Activated CD8-positive, alpha-beta memory T cell treated with anti-CD3 and anti-CD28 coated beads for 1 hour (primary cell): ENCODE measurements around the gene KIAA1958.
"Not testable (repeated sequence)": the region's sequence is repeated elsewhere in the genome, so short reads cannot be mapped to it uniquely, and the experiment has no call there.

Source experiments
- DNase-seq, 2 donors: peaks; one replicate each; pipeline ENCODE4 v3.0.0-alpha.2; 2020; ENCODE audit warnings: low read depth in 1 of 2; ENCODE audit errors: extremely low read depth in 1 of 2

KIAA1958 gene

DNA sequence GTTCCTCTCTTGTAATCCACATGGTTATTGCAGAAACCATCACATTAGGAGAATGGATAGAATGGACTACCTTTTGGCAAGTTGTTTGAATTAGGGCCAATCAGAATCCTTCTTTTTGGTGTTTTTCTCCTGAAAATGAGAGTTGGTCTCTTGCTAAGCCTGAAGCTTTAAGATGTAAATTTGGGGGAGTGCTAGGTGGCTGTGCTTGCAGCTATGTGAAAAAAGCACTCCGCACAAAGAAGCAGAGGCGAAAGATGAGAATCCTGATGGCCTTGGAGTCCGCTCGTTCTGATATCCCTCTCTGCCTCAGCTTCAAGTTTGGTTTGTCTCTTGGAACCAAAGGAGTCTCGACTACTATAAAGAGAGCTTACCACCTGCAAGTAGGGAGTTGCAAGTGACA, 167.7 kb downstream of the KIAA1958 start:
- DNase-seq: no peak

DNA sequence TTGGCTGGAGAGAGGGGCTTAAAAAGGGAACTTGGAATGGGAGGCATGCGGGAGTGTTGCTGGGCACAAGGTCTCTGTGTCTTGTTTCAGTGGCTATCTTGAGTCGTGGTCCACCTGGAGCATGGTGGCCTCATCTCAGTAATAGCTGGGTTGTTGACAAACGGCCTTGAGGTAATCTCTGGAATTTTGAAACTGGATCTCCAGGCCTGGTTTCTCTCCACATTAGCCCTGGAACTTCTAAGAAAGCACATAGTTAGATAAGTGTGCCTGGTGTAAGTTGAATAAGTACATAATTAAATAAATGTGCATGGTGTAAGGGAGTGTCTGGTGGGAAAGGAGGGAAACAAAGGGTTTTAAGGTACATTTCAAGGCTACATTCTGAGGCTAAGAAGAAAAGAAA, 169.0 kb downstream of the KIAA1958 start:
- DNase-seq: no peak

DNA sequence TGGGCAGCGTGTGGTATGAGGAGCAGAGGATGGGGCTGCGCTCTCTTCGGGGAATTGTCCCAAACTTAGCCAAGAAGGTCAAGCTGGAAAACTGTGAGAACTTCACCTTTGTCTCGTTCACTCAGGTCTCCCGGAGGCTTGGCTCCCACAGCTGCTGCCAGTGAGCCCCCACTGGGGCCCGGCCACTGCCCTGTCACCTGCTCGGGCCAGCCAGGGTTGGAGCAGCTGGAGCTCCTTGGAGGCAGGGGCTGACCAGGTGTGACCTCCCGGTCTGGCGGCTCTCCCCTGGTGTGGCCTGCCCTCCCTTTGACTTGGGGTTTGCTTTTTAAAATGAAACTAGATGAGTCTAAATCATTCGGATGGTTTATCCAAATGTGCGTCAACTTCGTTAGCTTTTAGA, 173.3 kb downstream of the KIAA1958 start:
- no peak for DNase-seq

DNA sequence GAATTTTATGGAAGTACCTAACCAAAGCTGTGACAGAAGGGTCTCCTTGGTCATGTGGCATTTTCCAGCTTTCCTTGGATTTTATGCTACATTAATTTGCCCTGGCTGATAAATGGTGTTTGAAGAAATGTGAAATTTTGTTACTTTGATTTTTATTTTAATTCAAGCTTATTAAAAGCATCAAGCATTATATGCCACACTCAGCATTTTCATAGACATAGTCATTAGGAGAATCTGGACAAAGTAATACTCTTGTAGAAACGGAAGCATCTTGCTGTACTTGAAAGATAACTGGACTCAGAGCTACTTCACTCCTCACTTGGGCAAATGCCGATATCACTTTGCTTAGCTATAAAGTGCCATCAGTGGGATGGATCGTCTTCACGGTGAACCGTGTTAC, 177.1 kb downstream of the KIAA1958 start:
- no peak for DNase-seq

DNA sequence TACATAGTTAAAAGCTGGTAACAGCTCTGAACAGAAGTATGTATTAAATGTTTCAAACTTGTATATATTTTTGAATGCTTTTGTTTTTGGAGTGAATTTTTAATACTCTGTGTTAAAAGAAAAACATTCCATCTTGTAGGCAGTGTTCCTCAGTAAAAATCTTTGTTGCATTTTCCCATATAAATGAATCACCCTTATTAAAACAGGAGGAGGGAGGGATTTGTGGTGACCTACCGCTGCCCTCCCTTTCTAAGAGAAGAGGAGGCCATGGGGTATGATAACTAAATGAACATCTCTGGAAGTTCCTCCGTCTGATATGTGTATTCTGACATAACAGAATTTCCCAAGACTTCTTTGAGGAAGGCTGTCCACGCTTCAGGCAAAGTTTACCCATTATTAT, 177.9 kb downstream of the KIAA1958 start:
- no peak for DNase-seq

DNA sequence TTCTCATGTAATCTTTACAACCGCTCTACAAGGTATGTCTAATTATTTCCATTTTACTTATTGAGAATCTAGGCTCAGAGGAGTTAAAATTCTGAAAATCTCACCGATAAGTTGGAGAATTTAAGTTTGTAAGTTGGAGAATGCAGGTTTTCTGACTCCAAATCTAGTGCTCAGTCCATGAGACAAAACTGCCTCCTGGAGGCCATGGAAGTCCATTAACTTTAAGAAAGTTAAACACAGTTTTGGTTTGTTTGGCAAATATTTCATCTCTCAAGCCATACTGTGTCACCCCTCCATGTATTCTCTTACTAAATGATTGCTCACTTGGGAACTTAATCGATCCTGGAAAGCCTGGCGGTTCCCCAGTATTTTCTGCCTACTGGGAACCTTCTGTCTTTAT, 178.7 kb downstream of the KIAA1958 start:
- DNase-seq: no peak

DNA sequence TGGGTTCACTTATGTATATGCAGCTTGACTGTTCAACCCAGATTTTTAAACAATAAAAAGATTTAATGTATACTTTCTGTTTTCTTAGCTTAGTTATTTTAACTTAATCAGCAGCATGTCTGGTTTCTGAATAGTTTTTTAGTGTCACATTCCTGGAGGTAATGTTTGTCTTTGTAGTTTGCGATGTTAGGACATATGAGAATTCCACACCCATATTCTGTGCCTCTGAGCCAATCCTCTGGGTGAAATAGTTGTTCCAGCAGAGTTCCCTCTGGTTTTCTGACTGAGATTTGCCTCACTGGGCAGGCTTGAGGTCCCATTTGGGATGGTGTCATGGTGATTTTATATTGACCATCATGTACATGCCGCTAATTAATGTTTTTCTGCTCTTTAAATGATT, 182.7 kb downstream of the KIAA1958 start:
- DNase-seq: no peak

DNA sequence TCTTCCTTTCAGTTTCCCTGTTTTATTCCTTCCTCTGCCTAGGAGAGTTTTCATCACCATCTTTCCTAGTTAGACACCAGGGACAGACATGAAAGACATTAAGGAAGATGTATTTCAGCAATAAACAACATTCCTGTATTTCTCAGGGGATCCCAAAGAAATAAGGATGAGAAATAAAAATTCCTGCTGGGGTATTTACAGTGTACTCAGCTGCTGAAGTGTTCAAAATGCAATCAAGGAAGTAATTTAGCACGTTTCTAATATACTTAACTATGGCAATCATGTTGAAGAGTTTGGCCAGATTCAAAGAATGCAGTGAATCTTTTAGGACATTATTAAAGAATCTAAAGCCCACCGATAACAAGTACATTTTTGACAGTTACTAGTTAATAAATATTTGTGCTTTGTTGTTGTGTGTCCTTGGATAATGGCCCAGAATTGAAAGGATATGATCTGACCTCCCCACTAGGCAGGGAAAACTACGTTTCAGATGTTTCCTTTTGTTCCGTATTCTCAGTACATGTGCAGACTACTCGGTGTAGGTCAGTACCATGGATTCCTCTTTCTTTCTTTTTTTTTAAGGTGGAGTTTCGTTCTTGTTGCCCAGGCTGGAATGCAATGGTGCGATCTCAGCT, 184.5 kb downstream of the KIAA1958 start:
- DNase-seq: no peak

DNA sequence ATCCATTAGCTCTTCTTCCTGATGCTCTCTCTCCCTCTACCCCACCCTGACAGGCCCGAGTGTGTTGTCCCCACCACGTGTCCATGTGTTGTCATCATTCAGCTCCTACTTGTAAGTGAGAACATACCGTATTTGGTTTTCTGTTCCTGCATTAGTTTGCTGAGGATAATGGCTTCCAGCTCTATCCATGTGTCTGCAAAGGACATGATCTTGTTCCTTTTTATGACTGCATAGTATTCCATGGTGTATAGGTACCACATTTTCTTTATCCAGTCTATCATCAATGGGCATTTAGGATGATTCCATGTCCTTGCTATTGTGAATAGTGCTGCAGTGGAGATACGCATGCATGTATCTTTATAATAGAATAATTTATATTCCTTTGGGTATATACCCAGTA, 186.6 kb downstream of the KIAA1958 start:
- DNase-seq: not testable (repeated sequence)

DNA sequence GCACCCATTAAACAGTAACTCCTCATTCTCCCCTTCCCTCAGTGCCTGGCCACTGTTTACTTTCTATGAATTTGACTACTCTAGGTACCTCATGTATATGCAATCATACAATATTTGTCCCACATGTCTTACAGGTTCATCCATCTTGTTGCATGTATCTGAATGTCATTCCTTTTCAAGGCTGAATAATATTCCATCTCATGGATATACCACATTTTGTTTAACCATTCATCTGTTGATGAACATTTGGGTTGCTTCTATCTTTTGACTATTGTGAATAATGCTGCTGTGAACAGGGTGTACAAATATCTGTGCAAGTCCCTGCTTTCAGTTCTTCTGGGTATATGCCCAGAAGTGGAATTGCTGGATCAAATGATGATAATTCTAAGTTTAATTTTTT, 190.4 kb downstream of the KIAA1958 start:
- no peak for DNase-seq

DNA sequence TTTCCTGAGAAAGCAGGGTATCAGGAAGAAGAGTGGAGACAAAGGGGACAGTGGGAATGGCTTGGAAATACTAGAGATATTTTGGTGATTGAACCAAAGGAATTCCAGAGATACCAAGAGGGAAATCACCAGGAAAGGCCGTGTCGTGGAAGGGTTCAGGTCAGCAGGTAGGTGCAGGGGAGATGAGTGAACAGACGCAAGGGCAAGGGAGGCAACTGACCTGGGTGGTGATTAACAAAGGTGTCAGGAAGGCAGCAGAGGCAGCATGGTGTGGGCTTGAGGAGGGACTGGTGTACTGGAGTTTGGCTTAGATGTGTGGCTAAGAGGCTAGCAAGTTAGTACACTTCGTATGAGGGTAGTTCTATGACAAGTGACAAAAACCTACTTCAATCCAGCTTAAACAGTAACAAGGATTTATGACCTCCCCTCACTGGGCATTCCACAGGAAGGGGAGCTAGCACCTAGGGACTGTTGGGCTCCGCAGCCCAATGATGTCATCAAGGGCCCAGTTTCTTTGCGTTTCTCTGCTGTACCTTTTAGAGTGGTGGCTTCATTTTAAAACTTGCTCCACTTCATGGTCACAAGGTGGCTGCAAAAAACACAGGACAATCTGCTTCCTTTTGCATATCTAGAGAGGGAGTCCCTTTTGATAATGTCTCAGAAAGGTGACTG, 194.2 kb downstream of the KIAA1958 start:
- no peak for DNase-seq

DNA sequence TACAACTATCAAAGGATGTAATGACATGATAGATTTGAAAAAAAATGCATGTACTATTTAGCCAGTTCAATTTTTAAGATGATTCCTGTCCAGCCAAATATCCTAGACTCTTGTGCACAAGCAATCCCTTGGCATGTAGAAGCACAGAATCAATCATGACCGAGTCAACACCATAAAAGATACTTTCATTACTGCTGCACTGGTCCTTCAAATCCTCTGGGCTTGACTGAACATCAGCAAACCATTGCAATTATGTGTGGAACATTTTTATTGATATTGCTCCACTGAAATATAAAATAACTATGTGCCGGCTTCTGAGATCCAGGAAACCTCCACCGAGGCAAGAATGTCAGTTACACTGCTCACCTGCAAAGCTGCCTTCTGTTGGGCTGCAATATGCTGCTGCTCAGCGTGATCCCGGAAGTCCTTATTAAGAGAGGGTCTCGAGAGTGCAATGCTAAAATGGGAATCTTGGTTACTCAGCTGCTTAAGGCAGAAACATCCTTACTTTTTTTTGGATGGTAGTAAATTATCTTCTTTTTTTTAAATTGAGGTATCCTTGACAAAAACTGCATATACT, 202.6 kb downstream of the KIAA1958 start:
- DNase-seq: no peak

DNA sequence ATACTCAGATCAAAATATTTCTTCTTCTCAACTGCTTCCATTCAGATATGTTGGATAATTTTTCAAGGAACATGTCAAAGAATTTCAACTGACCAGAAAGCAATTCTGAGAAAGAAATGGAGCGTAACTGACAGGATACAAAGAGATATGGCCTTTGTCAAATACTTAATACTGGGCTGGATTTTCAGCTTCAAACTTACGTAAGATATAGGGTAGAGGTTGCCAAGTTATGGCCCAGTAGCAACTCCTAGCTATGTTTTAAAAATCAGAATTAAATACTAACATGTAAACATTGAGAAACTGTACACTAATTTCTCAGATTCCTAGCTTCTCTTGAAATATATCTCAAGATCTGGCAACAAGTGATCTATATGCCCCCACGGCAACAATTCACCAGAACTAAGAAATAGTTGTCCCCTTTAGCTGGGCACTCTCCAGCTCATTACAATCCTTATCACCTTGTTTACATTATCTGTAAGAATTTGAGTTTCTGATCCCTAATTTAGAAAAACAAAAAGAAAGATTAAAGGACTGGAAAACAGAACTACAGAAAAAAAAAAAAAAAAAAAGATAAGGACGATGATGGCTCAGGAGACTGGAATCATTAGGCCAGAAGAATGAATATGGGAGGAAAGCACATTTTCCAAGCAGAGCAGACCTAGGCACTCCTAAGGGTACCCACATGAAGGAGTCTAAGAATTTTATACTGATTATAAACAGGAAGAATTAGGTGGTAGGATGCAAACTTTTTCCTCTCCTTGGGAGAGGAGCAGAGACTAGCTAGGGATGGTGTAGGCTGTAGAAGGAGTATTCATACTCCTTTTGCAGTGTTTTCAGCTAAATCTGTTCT, 208.3 kb downstream of the KIAA1958 start:
- DNase-seq: no peak

DNA sequence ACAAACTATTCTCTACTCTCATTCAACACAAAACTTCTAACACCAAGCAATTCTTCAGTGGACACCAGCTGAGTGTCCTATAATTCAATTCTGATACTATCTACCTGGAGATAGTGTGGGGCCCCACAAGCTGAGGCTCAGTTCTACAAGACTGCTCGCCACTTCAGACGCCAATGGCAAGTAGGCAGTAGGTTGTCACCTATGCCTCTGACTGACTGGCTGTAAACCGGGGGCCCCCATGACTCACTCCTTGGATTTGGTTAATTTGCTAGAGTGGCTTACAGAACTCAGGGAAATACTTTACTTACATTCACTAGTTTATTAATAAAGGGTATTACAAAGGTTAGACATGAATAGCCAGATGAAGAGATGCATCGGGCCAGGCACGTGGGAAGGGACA, 209.8 kb downstream of the KIAA1958 start:
- no peak for DNase-seq

DNA sequence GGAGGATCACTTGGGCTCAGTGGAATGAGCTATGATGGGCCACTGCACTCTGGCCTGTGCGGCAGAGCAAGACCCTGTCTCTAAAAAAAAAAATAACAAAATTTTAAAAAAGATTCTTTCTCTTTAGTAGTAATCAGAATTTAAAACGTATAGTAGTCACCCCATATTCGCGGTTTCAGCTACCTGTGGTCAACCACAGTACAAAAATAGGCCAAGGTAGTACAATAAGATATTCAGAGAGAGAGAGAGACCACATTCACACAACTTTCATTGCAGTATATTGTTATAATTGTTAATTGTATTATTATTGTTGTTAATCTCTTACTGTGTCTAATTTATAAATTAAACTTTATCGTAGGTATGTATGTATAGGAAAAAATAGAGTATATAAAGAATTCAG, 212.6 kb downstream of the KIAA1958 start:
- no peak for DNase-seq

DNA sequence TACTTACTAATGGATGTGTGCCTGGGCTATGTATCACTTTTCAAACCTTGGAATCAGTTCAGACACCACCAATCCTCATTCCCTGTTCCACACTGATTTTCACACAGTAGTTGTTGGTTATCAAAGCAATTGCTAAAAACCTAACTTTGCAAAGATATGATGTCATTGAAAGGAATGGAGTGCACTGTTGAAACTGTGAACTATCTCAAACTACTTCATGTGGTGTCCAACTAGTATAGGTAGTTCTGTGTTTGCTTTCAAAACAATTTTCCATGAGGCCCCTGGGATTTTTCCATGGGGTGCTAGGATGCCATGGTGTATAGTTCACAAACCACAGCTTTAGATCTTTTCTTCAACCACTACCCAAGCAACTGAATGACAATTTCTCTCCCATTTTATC, 213.5 kb downstream of the KIAA1958 start:
- no peak for DNase-seq

DNA sequence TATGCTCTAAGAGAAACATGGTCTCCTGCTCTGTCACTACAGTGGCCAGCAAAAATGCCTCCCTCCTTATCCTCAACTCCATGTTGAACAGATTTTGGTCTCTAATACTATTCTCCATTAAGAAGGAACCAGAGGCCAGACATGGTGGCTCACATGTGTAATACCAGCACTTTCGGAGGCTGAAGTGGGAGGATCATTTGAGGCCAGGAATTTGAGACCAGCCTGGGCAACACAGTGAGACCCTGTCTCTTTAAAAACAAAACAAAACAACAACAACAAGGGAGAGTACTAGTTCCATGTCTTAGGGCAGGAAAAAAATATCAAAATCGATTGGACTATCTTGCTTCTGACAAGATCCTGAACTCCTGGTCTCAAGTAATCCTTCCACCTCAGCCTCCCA, 216.7 kb downstream of the KIAA1958 start:
- no peak for DNase-seq

DNA sequence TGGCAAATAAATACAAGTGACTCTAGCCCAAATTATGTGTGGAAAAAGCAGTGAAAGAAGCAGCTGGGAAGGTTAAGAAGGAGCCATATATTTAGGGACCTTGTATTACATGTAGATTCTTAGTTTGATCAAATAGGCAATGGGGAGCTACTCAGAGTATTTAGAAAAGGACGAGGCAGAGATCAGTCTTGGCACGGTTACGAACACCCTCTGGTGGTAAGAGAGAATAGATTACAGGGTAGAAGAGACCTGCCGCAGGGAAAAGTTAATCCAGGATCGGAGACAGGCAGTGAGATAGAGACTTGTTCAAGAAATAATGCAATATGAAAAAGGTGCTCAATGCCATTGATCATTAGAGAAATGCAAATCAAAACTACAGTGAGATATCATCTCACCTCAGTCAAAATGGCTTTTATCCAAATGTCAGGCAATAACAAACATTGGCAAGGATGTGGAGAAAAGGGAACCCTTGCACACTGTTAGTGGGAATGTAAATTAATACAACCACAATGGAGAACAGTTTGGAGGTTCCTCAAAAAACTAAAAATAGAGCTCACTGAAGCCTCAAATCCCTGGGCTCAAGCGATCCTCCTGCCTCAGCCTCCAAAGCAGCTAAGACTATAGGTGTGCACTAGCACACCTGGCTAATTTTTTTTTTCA, 219.3 kb downstream of the KIAA1958 start:
- no peak for DNase-seq

DNA sequence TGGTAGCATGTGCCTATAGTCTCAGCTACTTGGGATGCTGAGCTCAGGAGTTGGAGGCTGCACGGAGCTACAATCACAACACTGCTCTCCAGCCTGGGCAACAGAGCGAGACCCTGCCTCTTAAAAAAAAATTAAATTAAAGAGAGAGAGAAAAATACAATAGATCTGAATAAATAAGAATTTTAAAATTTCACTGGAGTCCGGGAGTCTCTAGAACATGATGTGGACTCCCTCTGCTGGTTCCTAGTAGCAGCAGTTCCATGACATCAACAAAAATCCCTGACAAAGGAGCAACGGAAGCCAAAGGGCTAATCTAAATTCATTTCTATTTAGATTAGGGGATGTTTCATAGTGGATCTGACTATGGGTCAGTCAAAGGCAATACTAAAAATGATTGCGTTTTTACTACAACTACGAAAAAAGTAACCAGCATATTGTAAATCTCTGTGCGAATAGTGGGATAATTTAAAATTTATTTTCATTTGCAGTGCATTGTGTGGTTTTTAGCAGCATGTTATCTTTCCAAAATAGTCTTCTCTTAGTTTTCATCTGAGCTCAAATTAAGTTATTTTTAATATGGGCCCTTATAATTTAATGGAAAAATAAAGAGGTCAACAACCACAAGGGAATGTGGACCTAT, 224.5 kb downstream of the KIAA1958 start:
- DNase-seq: no peak

DNA sequence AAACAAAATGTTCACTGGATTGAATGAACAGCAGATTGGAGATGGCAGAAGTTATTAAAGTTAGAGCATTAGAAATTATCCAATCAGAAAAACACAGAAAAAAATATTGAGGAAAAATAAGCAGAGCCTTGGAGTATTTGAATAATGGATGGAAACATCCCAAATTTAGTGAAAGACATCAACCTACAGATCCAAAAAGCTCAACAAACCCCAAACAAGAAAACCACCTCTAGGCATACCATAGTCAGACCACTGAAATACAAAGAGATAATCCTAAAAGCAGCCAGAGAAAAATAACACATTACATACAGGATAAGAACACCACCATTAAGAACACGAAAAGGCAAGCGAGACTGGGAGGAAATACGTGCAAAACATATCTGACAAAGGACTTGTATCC, 226.1 kb downstream of the KIAA1958 start:
- DNase-seq: no peak
